ENCODE results near the gene OSBPL3.

The OSBPL3 gene

GRCh38 chr7:24783698-24784097, 196.3 kb downstream of the OSBPL3 start:
- no peak for DNase-seq

- DNase-seq: no peak
These were observed 198.9 kb downstream of the OSBPL3 start for GRCh38 chr7:24781106-24781505.

GRCh38 chr7:24779283-24779655, 200.7 kb downstream of the OSBPL3 start:
- DNase-seq: no peak

GRCh38 chr7:24778543-24779282, 201.3 kb downstream of the OSBPL3 start:
- no peak for DNase-seq

- no peak for DNase-seq
These were observed 202.2 kb downstream of the OSBPL3 start for GRCh38 chr7:24777806-24778205.

GRCh38 chr7:24773646-24774045, 206.3 kb downstream of the OSBPL3 start:
- DNase-seq: no peak

- DNase-seq: no peak
These were observed 210.1 kb downstream of the OSBPL3 start for GRCh38 chr7:24769851-24770250.

- DNase-seq: no peak
These were observed 210.8 kb downstream of the OSBPL3 start for GRCh38 chr7:24769014-24769830.

- DNase-seq: no peak
These were observed 212.0 kb downstream of the OSBPL3 start for GRCh38 chr7:24767878-24768569.

GRCh38 chr7:24764972-24765744, 214.8 kb downstream of the OSBPL3 start:
- no peak for DNase-seq

GRCh38 chr7:24764011-24764410, 216.0 kb downstream of the OSBPL3 start:
- DNase-seq: no peak

- DNase-seq: no peak
These were observed 216.6 kb downstream of the OSBPL3 start for GRCh38 chr7:24763303-24763901.

GRCh38 chr7:24762771-24763170, 217.2 kb downstream of the OSBPL3 start:
- DNase-seq: no peak

- no peak for DNase-seq
These were observed 219.0 kb downstream of the OSBPL3 start for GRCh38 chr7:24760968-24761367.

- DNase-seq: no peak
These were observed 222.4 kb downstream of the OSBPL3 start, which contains the start of gene GSDME for GRCh38 chr7:24757353-24758275. GSDME (minus strand) TSS chr7:24757464; CDS start chr7:24749774, 7,690 bp downstream.

GRCh38 chr7:24756545-24757352, 223.2 kb downstream of the OSBPL3 start:
- DNase-seq: no peak

- DNase-seq: no peak
These were observed 224.2 kb downstream of the OSBPL3 start for GRCh38 chr7:24755541-24756407.

GRCh38 chr7:24754906-24755506, 225.0 kb downstream of the OSBPL3 start:
- no peak for DNase-seq
